Mesothelial cell of epicardium (in vitro differentiated cells): ENCODE measurements around the gene SPCS2. TPM values are rescaled to one million over a fixed set of nuclear protein-coding genes. Genes with fewer than 3 reads are reported as not detected.
A peak's percentile ranks its signal among the peaks of the same experiment; 100 is the strongest.
"Not testable (repeated sequence)": the region's sequence is repeated elsewhere in the genome, so short reads cannot be mapped to it uniquely, and the experiment has no call there.

Experiments used
- DNase-seq, 2 experiments: peaks; one replicate each; pipeline ENCODE4 v3.0.0; 2021; ENCODE audit warnings: low spot score in 2 of 2; ENCODE audit not compliant: unreplicated experiment in 2 of 2
- H3K27ac Mint-ChIP-seq: 2 replicates; pipeline ENCODE4 v1.8.0; 2021; ENCODE audit warnings: mixed read lengths
- H3K27me3 Mint-ChIP-seq: 2 replicates; pipeline ENCODE4 v1.8.0; 2021; ENCODE audit warnings: low read depth, mixed read lengths
- H3K36me3 Mint-ChIP-seq: 2 replicates; pipeline ENCODE4 v1.8.0; 2021; ENCODE audit warnings: mixed read lengths
- H3K4me1 Mint-ChIP-seq: 2 replicates; pipeline ENCODE4 v1.8.0; 2021; ENCODE audit warnings: mixed read lengths
- H3K4me3 Mint-ChIP-seq: 2 replicates; pipeline ENCODE4 v1.8.0; 2021; ENCODE audit warnings: mild to moderate bottlenecking, moderate library complexity, mixed read lengths
- H3K9me3 Mint-ChIP-seq: 2 replicates; pipeline ENCODE4 v1.8.0; 2021; ENCODE audit warnings: mixed read lengths
- total RNA-seq: library from RNA; stranded (reverse); gene quantifications from 3 replicates; pipeline ENCODE4 v1.2.1, GENCODE V29; 2021
- TF ChIP-seq, protein P1 (sequence below): fragments of 200-600 bp; sonication (generic); IDR thresholded peaks from one replicate; pipeline ENCODE4 v1.5.0; 2021; ENCODE audit warnings: antibody characterized with exemption; ENCODE audit not compliant: unreplicated experiment

The SPCS2 gene
- total RNA-seq, 1 donor from 2014 or later: 101 TPM

DNA sequence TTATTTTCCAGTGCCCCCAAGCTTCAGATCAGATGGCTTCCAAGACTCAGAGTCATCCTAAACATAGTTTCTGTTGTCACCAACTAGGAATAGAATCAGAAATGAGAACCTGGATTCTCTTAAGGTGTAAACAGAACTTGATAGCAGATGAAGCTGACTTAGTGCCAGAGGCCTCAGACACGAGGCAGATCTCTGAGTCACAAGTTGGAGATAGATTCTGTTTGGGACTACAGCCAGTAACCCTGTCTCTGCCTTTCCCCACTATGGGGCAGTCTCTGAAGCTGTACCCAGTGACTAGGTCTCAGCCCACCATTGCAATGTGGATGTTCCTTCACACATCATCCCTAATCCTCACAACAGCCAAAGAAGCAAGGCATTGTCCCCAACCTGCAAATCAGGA lies 65.1 kb downstream of the SPCS2 start:
- Mint-ChIP-seq H3K4me3 (no peak overlapping the region), H3K27ac (no peak overlapping the region), H3K36me3 (peaks cover 16% of the 10 kb centered on the region), H3K9me3 (peaks cover 13% of the 10 kb centered on the region), H3K27me3 (no peaks in the 10 kb centered on the region), H3K4me1 (no peaks in the 10 kb centered on the region)
- TF ChIP-seq, protein P1, sequence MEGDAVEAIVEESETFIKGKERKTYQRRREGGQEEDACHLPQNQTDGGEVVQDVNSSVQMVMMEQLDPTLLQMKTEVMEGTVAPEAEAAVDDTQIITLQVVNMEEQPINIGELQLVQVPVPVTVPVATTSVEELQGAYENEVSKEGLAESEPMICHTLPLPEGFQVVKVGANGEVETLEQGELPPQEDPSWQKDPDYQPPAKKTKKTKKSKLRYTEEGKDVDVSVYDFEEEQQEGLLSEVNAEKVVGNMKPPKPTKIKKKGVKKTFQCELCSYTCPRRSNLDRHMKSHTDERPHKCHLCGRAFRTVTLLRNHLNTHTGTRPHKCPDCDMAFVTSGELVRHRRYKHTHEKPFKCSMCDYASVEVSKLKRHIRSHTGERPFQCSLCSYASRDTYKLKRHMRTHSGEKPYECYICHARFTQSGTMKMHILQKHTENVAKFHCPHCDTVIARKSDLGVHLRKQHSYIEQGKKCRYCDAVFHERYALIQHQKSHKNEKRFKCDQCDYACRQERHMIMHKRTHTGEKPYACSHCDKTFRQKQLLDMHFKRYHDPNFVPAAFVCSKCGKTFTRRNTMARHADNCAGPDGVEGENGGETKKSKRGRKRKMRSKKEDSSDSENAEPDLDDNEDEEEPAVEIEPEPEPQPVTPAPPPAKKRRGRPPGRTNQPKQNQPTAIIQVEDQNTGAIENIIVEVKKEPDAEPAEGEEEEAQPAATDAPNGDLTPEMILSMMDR: no peak
- DNase-seq: no peak

GRCh38 chr11:75019200-75019599 lies 70.1 kb downstream of the SPCS2 start:
- not testable (repeated sequence) for DNase-seq, H3K4me3 Mint-ChIP-seq, H3K27ac Mint-ChIP-seq, H3K27me3 Mint-ChIP-seq, H3K4me1 Mint-ChIP-seq, H3K36me3 Mint-ChIP-seq
- H3K9me3 Mint-ChIP-seq: peaks cover 19% of the 10 kb centered on the region

GRCh38 chr11:75020328-75020727 lies 71.3 kb downstream of the SPCS2 start:
- H3K27me3 Mint-ChIP-seq, H3K36me3 Mint-ChIP-seq, H3K27ac Mint-ChIP-seq, H3K4me3 Mint-ChIP-seq, DNase-seq, H3K4me1 Mint-ChIP-seq: not testable (repeated sequence)
- H3K9me3 Mint-ChIP-seq: peaks cover 19% of the 10 kb centered on the region

GRCh38 chr11:75022296-75022695 lies 73.2 kb downstream of the SPCS2 start:
- H3K9me3 Mint-ChIP-seq: peaks cover 19% of the 10 kb centered on the region
- peaks cover 5% of the 10 kb centered on the region for H3K36me3 Mint-ChIP-seq
- H3K27me3 Mint-ChIP-seq: peaks cover 5% of the 10 kb centered on the region
- TF ChIP-seq, protein P1: no peak
- no peak for DNase-seq
- peaks cover 1% of the 10 kb centered on the region for H3K4me1 Mint-ChIP-seq
- no peak overlapping the region for H3K27ac Mint-ChIP-seq
- no peak overlapping the region for H3K4me3 Mint-ChIP-seq

- Mint-ChIP-seq H3K4me1 (peaks cover 1% of the 10 kb centered on the region), H3K9me3 (peaks cover 18% of the 10 kb centered on the region), H3K27ac (no peak overlapping the region), H3K4me3 (no peak overlapping the region), H3K36me3 (peaks cover 5% of the 10 kb centered on the region), H3K27me3 (peaks cover 8% of the 10 kb centered on the region)
- peak; percentile 55 to 88 for DNase-seq
- TF ChIP-seq, protein P1: peak; percentile 98
Measured at GRCh38 chr11:75022759-75023396, 73.8 kb downstream of the SPCS2 start.

GRCh38 chr11:75023446-75024067 lies 74.5 kb downstream of the SPCS2 start:
- Mint-ChIP-seq H3K9me3 (peaks cover 11% of the 10 kb centered on the region), H3K27me3 (peaks cover 12% of the 10 kb centered on the region), H3K4me3 (no peak overlapping the region), H3K36me3 (peaks cover 5% of the 10 kb centered on the region), H3K4me1 (peaks cover 1% of the 10 kb centered on the region), H3K27ac (no peak overlapping the region)
- TF ChIP-seq, protein P1: no peak
- no peak for DNase-seq
